EL (cell line): ENCODE measurements around the gene OTX1.
A peak's percentile ranks its signal among the peaks of the same experiment; 100 is the strongest.

ENCODE experiments used
- DNase-seq: peaks from one replicate; pipeline ENCODE4 v3.0.0-alpha.2; 2016

The OTX1 gene

GRCh38 chr2:63047321-63048279, 3.0 kb upstream of the OTX1 start:
- no peak for DNase-seq

DNA sequence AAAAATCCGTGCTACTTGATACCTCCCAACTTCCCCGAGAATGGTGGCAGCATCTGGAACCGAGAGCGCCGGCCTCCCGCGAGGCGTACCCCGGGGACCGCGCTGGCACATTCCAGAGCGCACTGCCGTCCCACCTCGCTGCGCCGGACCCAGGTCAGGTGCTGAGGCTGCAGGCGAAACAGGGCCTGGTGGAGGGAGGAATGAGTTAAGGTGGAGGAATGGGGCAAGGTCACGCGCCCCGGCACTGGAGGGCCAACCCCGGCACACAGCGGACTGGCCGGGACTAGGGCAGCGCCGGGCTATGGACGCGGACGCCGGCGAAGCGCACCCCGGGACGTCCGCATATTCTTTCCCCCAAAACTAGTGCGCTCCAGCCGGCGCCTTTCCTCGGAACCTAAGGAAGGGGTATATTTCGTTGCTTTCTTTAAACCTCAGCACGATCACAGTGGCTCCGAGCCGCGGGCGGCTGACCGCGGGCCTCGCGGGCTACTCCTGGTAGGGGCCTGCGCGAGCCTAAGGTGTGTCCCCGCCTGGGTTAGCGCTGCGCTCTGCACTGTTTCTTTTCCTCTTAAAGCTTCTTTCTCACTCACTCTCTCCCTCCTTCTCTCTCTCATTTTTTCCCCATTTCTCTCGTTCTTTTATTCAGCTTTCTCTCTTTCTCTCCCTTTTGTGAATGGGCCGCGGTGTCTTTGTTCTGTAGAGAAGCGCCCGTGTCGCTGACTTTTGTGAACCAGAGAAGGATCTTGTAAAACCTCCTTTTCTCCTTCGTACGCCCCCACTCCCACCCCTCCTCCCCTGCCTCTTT, 2.1 kb upstream of the OTX1 start:
- DNase-seq: no peak

GRCh38 chr2:63049211-63049969, 1.2 kb upstream of the OTX1 start:
- DNase-seq: no peak

DNA sequence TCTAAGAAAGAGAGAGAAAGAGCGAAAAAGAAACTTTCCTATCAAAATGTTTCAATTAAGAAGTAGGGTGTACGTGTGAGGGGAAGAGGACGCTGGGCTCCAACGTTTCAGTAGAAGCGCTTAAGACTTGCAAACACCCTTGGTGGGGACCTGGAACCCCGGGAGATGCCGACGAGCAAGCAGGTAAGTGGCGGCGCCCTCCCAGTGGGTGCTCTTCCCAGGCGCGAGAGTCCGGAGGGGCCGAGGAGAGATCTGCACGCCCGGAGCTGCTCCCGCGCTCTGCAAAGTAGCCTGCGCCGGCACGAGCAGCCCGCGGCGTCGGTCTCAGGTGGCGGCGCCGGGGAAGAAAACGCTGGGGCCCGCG, 678 bp upstream of the OTX1 start:
- no peak for DNase-seq

GRCh38 chr2:63051042-63051794, 588 bp downstream of the OTX1 start:
- DNase-seq: no peak

DNA sequence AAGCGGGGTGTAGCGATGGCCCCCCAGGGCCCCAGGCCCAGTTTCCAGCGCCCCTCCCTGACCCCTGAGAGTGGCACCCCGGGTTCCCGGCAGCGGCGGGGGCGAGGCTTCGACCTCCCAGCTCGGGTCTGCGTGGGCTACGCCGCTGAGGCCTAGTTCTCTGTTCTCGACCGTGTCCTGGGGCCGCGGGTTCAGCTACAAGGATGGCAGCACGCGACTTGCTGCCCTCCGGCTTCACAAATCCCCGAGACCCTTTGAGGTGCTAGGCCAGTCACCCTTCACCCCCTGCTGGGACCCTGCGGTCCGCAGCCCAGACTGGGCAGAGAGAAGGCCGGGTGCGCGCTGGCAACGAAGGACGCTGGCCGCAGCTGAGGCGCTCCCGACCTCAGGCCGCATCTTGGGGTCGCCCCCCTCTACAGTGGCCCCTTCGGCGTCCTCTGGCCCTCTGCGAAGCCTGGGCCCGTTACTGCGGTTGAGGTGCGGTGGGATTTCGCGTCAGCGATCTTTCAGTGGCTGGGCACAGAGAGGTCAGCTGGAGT, 1.2 kb downstream of the OTX1 start:
- DNase-seq: no peak

- DNase-seq: no peak
Observed at GRCh38 chr2:63052411-63053080, 1.9 kb downstream of the OTX1 start.

DNA sequence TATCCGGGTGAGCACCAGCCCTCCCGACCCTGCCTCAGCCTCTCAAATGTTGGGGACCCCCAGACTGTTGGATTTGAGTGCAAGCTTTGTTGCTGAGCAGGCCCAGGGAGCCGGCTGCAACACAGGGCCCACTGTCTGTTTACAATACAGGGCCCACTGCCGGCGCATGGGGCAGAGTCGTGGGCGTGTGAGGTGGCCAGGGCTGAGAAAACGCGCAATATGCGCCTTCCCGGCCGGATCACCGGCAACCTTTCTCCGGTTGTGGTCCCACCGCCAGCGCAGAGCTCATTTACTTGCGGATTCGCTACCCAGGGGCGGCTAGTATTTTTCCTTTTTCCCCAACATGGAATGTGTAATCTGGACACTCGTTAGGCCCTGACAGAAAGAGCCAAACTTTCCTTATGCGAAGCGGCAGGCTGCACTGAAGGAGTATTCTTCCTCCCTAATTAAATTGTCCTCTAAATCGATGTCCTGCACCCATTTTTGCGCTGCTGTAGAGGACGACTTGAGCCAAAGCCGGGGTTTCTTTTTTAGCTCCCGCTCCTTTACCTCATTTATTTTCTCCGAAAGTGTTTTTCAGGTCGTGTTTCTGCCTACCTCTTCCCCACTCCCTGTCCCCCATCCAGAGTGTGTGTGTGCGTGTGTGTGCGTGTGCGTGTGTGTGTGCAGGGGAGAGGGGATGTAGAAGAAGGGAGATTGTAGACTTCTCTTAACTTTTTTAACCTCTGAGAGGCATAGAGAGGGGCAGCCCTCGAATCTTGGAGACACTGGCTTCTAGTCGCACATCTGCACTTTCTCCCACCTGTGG, 2.7 kb downstream of the OTX1 start:
- DNase-seq: no peak

DNA sequence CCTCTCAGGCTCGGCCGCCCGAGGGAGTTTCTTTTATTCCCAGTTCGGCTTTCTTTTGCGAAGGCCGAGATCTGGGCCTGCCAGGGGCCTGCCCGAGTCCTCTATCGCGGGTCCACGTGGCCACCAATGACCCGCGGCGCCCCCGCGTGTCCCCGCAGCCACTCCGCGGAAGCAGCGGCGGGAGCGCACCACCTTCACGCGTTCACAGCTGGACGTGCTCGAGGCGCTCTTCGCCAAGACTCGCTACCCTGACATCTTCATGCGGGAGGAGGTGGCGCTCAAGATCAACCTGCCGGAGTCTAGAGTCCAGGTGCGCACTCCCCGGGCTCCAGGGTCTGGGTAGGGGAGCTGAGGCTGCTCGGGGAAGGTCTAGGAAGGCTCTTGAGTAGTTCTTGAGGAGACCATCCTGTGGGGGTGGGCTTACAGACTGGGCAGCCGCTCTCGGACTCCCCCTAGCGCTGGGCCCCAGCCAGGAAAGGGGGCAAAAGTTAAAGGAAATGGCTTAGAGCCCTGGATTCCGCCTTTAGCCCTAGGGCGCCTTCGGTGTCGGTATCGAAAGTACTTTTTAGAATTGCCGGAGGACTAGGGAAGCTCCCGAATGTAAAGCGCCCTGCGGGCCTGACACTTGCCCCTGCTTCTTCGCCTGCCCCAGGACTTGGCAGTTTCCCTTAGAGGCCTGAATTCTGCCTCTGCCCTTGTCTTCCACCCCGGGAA, 3.4 kb downstream of the OTX1 start:
- DNase-seq: peak; percentile 38

- DNase-seq: no peak
Observed at GRCh38 chr2:63054841-63055225, 4.2 kb downstream of the OTX1 start.

GRCh38 chr2:63055226-63056106, 4.8 kb downstream of the OTX1 start:
- DNase-seq: no peak

- peak; percentile 34 for DNase-seq
Observed at GRCh38 chr2:63056107-63057050, 5.7 kb downstream of the OTX1 start.

DNA sequence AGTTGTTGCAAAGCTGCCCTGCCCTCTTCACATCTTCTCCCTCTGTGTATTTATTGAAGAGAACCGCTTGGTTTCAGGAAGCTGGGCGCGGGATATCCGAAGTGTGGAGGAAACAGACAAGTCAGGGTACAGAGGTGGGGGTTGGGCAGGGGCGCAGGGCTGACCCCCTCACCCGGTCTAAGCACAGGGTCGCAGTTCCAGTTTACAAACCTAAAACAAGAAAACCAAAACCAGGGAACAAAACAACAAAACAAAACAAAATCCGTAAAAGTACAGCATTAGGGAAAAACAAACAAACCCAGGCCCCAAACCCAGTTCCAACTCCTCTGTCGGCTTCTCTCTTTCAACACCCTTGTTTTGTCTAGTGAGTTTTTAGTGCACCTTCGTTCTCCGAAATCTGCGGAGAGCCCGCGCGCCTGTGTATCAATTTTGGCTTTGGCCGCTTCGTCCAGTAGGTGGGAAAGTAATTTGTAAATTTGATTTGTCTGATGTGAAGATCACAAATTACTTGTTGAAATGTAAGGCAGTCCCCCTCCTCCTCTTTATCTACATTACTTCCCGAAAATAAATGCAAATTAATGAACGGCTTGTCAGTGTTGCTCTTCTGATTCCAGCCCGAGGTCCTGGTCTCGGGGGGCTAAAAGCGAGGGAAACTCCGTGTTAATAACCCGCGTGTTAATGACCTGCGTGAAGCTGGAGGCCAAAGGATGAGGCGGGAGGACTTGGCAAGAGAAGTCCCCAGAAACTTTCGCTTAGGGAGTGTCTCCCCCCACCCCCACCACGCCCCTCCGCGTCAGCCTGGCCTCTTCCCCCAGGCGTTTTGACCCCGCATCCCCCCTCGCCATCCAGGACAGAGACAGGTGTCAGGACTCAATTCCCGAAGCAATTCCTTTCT, 6.9 kb downstream of the OTX1 start:
- DNase-seq: no peak

DNA sequence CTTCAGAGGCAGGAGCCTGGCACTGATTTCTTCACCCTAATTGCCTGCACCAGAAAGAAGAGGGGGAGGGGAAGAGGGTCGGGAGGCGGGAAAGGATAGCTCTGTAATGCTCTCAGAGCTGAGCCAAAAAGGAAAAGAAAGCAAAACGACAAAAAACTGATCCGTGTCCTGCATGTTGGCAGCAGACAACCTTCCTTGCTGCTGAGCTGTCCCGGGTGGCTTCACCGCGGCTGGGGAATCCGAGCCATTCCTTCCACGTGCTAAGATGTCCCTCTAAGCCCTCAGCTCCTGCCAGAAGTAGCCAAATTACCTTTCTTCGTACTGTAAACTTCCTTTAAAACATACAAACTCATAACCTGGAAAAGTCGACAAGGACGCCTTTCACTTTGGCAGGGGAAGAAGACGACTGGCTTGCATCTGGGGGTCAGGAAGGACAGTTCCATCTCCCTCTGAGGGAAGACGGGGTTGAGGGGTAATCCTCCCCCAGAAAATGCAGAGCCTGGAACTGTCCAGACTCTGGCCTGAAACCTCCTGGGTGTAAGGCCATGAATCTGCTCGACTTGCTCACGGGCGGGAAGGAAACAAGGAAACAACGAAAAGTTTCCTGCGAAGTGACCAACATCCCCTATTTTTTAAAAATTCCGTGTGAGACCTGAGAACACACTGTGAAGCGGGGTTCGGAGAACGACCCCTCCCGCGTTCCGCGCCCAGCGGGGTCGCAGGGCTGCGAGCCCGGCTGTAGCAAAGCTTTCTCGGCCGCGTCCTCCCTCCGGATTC, 7.7 kb downstream of the OTX1 start:
- peak; percentile 40 for DNase-seq

GRCh38 chr2:63058921-63059792, 8.5 kb downstream of the OTX1 start:
- DNase-seq: no peak
